Mesodermal cell (in vitro differentiated cells): ENCODE measurements around the gene RNF11.

Experiments used
- H3K27ac ChIP-seq: 2 replicates; pipeline ENCODE4 v1.7.0; 2013; ENCODE audit warnings: mild to moderate bottlenecking, low read depth, low read length, moderate library complexity; ENCODE audit not compliant: severe bottlenecking
- H3K36me3 ChIP-seq: 2 replicates; pipeline ENCODE4 v1.7.1; 2013; ENCODE audit warnings: mild to moderate bottlenecking, low read length, moderate library complexity; ENCODE audit not compliant: control insufficient read depth, insufficient read depth
- H3K4me1 ChIP-seq: one replicate; pipeline ENCODE4 v1.7.1; 2013; ENCODE audit warnings: mild to moderate bottlenecking, low read length; ENCODE audit not compliant: insufficient read depth, control insufficient read depth, poor library complexity, severe bottlenecking
- H3K4me3 ChIP-seq: 2 replicates; pipeline ENCODE4 v1.7.0; 2013; ENCODE audit warnings: low read length, control low read depth, mild to moderate bottlenecking; ENCODE audit not compliant: insufficient read depth, poor library complexity, severe bottlenecking; ENCODE audit errors: extremely low read depth
- H3K9me3 ChIP-seq: 2 replicates; pipeline ENCODE4 v1.7.1; 2013; ENCODE audit warnings: mild to moderate bottlenecking, low read length, moderate library complexity; ENCODE audit not compliant: control insufficient read depth
- WGBS, 2 experiments: methylation state at CpG; one replicate each; pipeline ENCODE4 v1.1.5; 2013; ENCODE audit warnings: missing lambda C conversion rate in 2 of 2; ENCODE audit not compliant: insufficient coverage in 2 of 2; 5-methylcytosine and 5-hydroxymethylcytosine counted together

Gene RNF11

DNA sequence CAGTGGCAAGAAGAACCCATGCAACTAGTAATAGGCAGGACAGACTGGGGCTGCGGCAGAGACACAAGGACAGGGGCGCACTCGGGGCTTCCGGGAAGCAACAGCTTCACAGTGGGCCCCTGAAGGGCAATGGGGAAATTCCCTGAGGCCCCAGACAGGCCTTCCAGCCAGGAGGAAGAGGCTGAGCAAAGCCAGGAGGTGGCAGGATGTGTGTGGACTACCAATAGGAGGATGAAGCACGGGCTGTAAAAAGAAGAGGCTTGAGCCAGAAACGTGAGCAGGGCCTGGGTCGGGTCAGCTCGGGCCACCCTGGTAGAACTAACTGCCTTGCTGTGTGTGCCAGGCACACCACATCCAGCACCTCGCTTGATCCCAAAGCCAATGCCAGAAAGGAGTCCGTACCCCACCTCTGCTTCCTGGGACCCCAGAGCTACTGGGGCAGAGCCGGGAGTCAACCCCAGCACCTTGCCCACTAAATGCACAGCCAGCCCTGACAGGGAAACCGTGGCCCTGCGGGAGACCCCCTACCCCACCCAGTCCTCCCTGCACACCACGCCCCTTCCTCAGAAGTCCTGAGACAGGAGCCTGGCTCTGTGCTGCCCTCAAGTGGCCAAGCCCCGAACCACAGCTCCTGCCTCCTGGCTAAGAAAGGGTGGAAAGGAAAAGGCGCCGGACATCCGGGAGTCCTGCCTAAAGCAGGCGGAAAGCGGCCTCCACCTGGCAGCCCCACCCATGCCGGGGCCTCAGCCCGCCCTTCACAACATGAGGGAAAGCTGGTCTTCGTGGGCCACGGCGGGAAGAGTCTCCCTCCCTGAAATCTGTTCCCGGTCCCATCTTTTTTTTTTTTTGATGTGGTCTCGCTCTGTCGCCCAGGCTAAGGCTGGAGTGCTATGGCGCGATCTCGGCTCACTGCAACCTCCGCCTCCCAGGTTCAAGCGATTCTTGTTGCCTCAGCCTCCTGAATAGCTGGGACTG, 60.6 kb downstream of the RNF11 start:
- Histone ChIP-seq H3K27ac (no peak overlapping the region), H3K9me3 (no peaks in the 10 kb centered on the region), H3K36me3 (no peaks in the 10 kb centered on the region), H3K4me1 (peaks cover 2% of the 10 kb centered on the region), H3K4me3 (no peak overlapping the region)
- WGBS, 2 experiments: 53 to 54% methylated on average over 28 to 29 of the region's 33 CpGs

DNA sequence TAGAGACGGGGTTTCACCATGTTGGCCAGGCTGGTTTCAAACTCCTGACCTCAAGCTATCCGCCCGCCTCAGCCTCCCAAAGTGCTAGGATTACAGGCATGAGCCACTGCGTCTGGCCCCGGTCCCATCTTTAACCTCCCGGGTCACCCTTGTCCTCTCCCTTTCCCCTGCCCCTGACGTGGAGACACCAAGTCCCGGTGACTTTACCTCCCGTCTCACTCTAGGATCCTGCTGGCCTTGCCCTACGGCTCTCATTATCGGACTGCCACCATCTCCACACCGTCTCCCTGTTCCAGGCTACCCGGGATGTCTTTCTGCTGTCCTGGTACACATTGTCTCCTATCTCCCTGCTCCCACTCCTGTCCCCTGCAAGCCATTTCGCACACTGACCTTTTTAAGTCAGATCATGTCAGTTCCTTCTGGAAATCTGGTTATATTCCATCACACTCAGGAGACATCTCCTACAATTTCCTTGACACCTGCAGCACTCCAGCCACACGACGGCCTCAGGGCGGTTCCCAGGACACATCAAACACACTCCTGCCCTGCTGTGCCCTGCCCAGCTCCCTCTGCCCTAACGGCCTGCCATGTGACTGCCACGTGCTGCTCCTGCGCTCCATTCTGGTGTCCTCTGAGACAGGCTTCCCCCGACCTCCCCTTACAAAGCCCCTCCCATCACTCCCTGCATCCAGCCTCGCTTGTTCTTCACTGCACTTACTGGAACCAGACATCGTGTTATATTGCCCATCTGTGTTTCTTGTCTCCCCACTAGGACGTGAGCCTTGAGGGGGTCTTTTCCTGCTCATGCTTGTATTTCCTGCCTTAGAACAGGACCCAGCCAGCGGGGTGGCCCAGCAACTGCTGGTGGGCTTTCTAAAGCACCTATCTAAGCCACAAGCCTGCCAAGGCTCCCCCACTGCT, 61.6 kb downstream of the RNF11 start:
- 92 to 94% methylated on average over 25 of the region's 25 CpGs for WGBS, 2 experiments
- no peak overlapping the region for H3K4me3 ChIP-seq
- no peaks in the 10 kb centered on the region for H3K36me3 ChIP-seq
- no peak overlapping the region for H3K27ac ChIP-seq
- no peaks in the 10 kb centered on the region for H3K9me3 ChIP-seq
- peaks cover 2% of the 10 kb centered on the region for H3K4me1 ChIP-seq

DNA sequence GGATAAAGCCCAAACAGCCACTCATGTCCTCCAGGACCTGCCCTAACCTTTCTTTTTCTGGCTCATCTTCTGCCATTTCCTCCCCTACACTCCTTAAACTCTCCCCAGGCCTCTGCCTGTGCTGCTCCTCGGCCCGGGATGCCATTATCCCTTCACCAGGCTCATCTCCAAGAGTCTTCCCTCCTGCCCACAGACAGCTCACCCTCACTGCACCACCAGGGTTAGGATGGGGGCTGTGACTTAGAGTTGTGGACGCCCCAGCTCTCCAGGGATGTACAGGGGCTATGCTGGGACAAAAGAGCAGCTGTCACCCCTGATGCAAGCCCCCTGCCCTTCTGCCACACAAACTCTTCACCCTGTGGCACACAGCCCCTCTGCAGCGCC, 62.2 kb downstream of the RNF11 start:
- peaks cover 2% of the 10 kb centered on the region for H3K4me1 ChIP-seq
- 75 to 96% methylated on average over 2 to 3 of the region's 4 CpGs for WGBS, 2 experiments
- no peak overlapping the region for H3K27ac ChIP-seq

GRCh38 chr1:51299185-51299885, 63.3 kb downstream of the RNF11 start:
- Histone ChIP-seq H3K9me3 (no peaks in the 10 kb centered on the region), H3K4me1 (peaks cover 2% of the 10 kb centered on the region), H3K4me3 (no peak overlapping the region), H3K36me3 (no peaks in the 10 kb centered on the region), H3K27ac (no peak overlapping the region)
- WGBS, 2 experiments: 94 to 99% methylated on average over 7 to 9 of the region's 11 CpGs

More for the DNA sequence above, 62.2 kb downstream of the RNF11 start:
- Histone ChIP-seq H3K9me3 (no peaks in the 10 kb centered on the region), H3K36me3 (no peaks in the 10 kb centered on the region), H3K4me3 (no peak overlapping the region)

DNA sequence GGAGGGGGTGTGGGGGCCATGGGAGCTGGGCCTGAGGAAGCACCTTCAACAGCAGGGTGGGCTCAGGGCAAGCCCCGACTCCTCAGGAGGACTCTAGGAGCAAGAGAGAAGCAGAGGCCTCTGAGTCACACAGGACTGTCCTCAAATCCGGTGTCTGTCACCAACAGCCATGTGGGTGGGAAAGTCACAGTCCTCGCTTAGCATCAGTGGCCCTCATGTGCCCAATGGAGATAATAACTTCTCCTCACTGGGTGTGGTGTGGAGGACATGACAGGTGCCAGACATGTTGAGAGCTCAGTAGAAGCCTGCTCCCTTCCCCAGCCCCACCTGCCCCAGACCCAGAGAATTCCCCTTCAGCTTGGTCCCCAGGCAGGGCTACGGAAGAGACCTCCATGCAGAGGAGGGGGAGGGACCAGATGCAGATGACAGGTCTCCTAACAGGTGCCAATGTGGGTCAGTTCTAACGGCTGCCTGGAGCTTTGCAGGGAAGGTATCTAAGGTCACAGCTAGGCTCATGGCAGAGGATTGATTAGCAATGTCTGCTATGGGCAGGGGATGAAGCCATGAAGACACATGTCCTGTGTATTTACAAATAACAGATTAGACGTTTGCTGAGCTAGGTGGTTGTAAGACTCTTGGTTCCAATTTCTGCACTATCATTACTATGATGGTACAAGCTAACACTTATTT, 64.1 kb downstream of the RNF11 start:
- Histone ChIP-seq H3K9me3 (no peaks in the 10 kb centered on the region), H3K27ac (no peak overlapping the region), H3K4me3 (no peak overlapping the region), H3K4me1 (peaks cover 2% of the 10 kb centered on the region), H3K36me3 (no peaks in the 10 kb centered on the region)
- 90 to 93% methylated on average over 1 to 4 of the region's 6 CpGs for WGBS, 2 experiments

GRCh38 chr1:51301152-51301843, 65.2 kb downstream of the RNF11 start:
- Histone ChIP-seq H3K27ac (no peak overlapping the region), H3K4me3 (no peak overlapping the region), H3K36me3 (no peaks in the 10 kb centered on the region), H3K9me3 (no peaks in the 10 kb centered on the region), H3K4me1 (peaks cover 2% of the 10 kb centered on the region)
- WGBS, 2 experiments: 88 to 94% methylated on average over 10 of the region's 10 CpGs

DNA sequence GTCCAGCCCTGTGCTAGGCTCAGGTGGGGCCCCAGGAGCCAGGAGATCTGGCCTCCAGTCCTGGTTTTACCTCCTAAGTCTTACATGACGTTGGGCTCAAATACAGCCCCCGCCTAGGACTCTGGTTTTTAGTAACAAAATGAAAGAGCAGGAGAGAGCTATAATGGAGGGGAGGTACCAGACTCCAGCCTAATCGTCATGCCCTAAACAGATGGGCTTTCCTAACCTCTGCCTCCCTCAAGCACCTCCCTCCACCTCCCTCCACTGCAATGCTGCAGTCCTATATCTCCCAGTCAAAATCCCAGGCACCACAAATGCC, 65.7 kb downstream of the RNF11 start:
- H3K27ac ChIP-seq: no peak overlapping the region
- 90 to 100% methylated on average over 1 to 2 of the region's 3 CpGs for WGBS, 2 experiments
- H3K4me3 ChIP-seq: no peak overlapping the region
- H3K4me1 ChIP-seq: peaks cover 2% of the 10 kb centered on the region
- H3K36me3 ChIP-seq: no peaks in the 10 kb centered on the region
- no peaks in the 10 kb centered on the region for H3K9me3 ChIP-seq

- Histone ChIP-seq H3K9me3 (no peaks in the 10 kb centered on the region), H3K36me3 (no peaks in the 10 kb centered on the region), H3K27ac (no peak overlapping the region), H3K4me1 (peaks cover 2% of the 10 kb centered on the region), H3K4me3 (no peak overlapping the region)
- 92 to 100% methylated on average over 3 to 6 of the region's 10 CpGs for WGBS, 2 experiments
These were observed 66.2 kb downstream of the RNF11 start for GRCh38 chr1:51302270-51302669.

DNA sequence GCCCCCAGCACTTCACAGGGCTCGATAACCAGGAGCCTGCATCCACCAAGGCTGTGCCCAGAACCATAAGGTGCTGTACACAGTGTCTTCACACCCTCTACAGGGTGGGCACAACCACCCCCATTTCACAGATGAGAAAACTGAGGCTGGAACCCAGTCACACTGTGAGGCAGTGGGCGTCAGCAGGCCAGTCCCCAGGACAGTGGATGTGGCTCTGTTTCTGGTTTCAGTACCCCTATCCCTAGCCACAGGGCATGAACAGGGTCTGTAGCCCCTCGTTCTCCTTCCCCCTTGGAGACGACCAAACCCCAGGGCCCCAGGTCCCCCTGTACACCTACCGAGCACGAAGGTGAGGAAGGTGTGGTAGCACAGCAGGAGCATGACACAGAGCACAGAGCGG, 66.7 kb downstream of the RNF11 start:
- Histone ChIP-seq H3K36me3 (no peaks in the 10 kb centered on the region), H3K27ac (no peak overlapping the region), H3K4me3 (no peak overlapping the region), H3K9me3 (no peaks in the 10 kb centered on the region), H3K4me1 (peaks cover 2% of the 10 kb centered on the region)
- 95 to 100% methylated on average over 2 to 3 of the region's 7 CpGs for WGBS, 2 experiments
